Stimulated activated CD4-positive, alpha-beta T cell treated with anti-CD3 and anti-CD28 coated beads, Interleukin-15, amount 100 ng/mL, for 1 hour (primary cell): ENCODE data around the gene RNF207.

Experiments
- DNase-seq, 2 donors: peaks; one replicate each; pipeline ENCODE4 v3.0.0-alpha.2; 2020; ENCODE audit warnings: low read depth in 1 of 2, low spot score in 1 of 2

Gene RNF207

GRCh38 chr1:6266641-6267040 lies 60.7 kb downstream of the RNF207 start:
- DNase-seq, result no peak

- no peak for DNase-seq
Observed at GRCh38 chr1:6267686-6268322, 61.9 kb downstream of the RNF207 start.

GRCh38 chr1:6268415-6268814 lies 62.5 kb downstream of the RNF207 start:
- DNase-seq, result no peak

GRCh38 chr1:6269296-6269695 lies 63.4 kb downstream of the RNF207 start:
- no peak for DNase-seq

GRCh38 chr1:6269720-6270400 lies 63.9 kb downstream of the RNF207 start:
- DNase-seq, result no peak

- no peak for DNase-seq
Observed at GRCh38 chr1:6270401-6270800, 64.5 kb downstream of the RNF207 start.
